Mesenteric fat pad (tissue), 1 donor: ENCODE results near the gene TBC1D14. TPM values are rescaled to one million over a fixed set of nuclear protein-coding genes. Genes with fewer than 3 reads are reported as not detected.

Source experiments
- DNase-seq: peaks from one replicate; pipeline ENCODE4 v3.0.0-alpha.2; 2020; ENCODE audit warnings: low spot score
- total RNA-seq: library from RNA; stranded (reverse); fragmentation: NEBNext Ultra II Directional; extraction: Animal tissue kit (Norgen Biotek cat#: 25700); gene quantifications from one replicate; pipeline ENCODE4 v1.2.1, GENCODE V29; 2021
- donor health status: DM: yes; HTN: yes; CAD: no.

The TBC1D14 gene
- total RNA-seq, 1 donor from 2014 or later: 54.3 TPM

DNA sequence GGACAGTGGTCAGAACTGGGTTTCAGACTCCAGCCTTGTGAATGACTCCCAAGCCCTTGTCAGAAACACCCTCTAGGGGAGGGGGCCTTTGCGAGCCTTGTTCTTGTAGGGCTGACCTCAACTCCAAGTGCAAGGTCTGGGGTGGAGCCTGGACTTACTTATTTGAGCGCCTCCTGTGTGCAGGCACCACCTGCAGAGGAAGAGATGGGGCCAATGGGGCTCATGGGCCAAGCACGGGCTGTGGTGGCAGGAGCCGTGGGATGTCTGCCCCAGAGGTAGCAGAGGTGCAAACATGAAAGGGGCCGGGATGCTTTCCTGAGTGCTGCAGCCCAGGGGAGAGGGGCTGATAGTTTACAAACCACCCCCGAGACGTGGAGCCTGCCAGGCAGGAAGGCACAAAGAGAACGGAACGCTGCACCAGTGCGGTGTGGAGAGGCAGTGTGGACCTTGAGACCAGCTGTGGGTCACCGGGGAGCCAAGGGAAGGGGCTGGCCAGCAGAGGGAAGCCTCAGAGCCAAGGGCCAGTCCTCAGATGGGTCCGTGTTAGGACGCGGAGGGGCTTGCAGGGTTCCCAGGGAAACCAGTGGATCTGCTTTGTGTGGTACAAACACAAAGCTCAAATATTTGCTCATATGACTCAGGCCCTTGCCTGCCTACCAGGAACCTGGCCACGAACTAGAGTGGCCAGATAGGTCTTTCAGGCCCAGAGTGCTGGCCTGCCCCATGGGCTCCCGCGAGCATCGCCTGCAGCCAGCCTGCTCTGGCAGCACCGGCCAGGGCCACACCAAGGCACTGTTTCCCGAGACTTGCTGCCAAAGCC, 124.8 kb downstream of the TBC1D14 start:
- DNase-seq: no peak

DNA sequence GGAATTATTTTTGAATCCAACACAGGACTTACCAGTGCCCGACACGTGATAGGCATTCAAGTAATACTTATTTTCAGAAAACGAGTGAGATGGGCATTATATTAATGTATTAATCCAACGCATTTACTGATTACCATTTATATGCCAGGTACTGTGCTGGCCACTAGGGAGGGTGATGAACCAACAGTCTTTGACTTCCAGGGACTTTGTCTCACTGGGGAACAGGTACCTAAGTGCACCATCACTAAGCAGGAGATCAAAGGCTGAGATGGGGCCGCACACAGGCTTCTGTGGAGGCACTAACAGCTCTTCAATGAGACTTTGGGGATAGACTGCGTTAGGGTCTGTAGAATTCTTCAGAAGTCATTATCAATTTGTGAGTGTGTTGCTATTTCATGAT, 127.8 kb downstream of the TBC1D14 start:
- DNase-seq: no peak

DNA sequence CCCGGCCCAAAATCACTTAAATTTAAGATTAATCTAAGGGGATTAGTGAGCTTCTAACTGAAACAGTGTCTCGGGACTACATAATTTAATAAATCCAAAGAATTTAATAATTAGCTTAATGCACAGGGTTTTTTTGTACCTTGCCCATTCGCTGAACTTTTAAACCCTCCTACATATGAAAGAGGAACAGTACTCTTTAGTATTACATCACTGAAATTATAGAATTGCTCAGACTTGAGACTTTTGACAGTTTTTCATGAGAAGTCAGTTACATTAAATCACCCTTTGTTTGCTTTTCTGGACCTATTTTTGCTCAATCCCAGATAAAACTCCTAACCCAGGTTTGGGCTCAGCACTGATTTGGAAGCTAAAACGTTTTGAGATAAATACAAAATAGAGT, 131.1 kb downstream of the TBC1D14 start:
- DNase-seq: no peak

DNA sequence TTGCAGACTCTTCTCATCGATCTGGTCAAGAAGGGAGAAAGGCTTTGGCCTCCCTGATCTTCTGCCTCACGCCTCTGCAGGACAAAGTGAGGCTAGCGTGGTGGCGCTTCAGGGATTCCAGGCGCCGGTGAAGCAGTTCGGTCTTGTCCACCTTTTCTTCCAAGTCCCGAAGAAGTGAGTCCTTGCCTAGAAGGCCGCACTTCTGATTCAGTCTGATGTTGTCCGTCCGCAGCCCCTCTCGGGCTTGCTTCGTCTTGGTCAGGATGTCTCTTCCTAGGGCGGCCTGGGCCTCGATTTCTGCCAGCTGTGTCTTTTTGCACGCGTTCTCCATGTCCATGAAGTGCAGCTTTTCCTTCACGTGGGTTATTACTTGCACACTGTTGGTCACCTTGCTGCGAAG, 131.6 kb downstream of the TBC1D14 start:
- DNase-seq: no peak

DNA sequence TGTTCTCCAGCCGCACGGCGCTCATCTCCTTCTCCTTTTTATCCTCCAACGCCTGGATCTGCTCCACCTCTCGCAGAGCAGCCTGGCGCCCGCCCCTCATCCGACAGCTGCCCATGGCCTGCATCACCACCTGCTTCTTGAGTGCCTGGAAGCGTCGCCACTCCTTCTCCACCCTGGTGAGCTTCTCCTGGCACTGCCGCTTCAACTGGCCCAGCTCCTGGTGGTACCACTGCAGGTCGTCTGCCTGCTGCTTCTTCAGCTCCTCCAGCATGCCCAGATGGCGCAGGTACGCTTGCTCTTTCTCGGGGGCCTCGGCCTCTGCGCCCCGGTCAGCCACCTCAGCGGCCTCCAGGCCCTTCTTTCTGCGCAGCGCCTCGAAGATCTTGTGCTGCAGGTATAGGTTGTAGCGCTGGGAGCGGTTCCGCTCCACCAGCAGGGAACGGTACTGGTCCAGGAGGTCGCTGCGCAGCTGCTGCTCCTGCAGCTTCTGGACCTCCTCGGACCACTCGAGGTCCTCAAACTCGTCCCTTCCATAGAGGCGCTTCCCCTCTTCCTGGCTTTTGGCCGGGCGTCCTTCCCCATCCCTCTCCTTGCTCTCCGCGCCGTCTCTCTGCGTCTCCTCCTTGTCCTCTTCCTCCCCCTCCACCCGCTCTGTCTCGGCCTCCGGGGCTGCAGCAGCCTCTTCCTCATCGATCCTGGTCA, 132.3 kb downstream of the TBC1D14 start:
- DNase-seq: no peak

DNA sequence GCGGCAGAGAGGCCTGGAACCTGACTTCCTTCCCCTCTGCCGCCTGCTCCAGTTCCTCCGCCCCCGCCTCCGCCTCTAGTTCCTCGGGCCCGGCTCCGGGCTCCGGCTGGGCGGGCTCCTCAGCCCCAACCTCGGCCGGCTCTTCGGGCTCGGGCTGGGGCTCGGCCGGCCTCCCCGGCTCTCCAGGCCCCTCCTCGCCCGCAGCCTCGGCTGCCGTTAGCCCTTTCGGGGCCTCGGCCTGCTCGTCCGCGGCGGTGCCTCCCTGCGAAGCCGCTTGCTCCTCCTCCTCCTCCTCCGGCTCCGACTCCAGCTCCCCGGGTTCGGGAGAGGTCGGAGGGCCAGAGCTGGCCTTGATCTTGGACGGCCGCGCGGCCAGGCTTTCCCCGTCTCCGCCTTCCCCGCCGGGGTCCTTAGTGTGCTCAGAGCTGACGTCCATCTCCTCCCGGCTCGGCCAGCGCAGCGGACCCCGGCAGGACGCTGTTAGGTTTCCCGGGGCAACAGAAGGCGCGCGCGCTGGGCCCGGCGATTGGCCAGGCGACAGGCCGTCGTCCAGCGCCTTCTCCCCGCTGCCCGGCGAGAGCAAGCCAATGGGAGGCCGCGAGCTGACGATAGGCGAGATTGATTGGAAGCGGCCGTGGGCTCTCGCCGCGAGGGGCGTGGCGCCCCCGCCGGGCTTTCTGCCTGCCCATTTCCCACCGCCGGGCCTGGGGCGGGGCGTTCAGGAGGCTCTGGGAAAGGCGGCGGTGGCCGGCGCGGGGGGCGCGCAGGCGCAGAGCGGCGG, 133.1 kb downstream of the TBC1D14 start:
- DNase-seq: peak; percentile 99

DNA sequence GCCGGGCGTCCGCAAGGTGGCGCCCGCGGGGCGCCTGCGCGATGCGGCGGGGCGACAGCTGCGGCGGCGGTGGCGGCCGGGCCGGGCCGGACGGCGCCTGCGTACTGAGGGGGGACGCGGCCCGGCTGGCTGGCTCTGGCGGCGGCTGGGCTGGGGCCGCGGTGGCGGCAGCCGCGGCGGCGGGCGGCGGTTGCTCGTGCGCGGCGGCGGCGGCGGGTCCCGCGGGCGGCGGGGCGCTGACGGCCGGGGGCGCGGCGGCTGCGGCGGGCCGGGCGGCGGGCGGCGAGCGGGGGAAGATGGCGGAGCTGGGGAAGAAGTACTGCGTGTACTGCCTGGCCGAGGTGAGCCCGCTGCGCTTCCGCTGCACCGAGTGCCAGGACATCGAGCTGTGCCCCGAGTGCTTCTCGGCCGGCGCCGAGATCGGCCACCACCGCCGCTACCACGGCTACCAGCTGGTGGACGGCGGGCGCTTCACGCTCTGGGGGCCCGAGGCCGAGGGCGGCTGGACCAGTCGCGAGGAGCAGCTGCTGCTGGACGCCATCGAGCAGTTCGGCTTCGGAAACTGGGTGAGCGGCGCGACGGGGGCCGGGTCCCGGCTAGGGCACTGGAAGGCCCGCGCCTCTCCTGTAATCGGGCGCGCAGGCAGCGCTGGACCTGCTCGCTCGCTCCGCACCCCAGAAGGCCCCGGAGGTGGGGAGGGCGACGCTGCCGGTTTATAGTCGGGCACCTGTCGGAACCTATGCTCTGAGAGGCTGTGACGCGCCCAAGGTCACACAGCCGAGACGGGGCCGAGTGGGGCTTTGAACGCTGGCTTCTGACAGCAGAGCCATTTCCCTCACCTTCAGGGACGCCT, 133.9 kb downstream of the TBC1D14 start, which contains the start of gene TADA2B:
Gene TADA2B (plus strand): TSS at position 89 of the 853 bp plus-strand sequence. CDS start 208 bp downstream, at position 297.
- no peak for DNase-seq

DNA sequence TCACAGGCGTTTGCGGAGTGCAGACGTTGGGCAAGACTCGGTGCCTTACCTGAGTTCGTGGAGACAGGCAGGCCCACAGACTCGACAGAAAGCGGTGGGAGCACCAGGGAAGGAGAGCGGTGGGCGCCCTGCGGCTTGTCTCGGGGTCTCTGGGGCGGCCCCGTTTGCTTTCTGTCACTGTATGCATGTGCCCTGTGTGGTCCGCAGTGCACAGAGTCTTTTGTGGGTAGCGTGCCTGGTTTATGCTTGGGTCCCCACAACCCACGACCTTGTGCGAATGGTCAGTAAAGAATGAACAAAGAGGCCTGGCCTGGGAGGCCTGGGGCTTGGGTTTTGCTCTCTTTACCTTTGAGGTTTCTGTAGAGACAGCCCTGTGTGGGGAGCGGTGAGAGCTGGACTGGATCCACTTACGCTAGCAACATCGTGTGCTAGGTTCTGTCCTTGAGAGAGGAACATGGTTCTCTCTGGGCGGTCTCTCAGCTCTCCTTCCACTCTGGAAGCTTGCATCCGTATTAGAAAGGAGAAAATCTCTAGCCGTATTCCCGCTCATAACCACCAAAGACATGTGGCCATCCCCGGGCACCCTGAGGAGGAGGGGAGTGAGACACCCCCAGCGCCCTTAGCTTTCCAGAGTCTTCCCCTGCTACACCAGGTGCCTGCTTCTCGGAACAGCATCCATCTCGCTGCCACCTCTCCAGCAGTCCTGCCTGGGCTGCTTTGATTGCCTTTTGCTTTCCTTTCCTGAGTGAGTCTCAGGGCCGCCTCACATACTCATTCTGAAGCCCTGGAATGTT, 134.7 kb downstream of the TBC1D14 start:
- no peak for DNase-seq

DNA sequence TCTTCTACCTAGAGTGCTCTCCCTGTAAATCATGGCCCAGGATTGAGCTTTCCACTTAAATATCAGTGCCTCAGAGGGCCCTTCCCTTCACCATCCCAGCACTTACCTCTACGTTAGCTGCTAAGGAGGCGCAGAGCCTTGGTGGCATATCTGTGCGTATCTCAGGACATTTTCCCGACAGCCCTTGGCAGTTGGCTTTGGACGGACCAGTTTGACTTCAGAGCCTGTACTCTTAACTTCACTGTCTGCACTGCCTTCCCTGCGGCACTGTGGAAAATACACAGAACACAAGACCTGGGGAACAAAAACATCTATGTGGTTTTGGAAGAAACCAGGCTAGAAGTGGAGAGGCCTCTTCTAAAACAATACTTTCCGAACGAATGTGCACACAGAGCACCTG, 135.9 kb downstream of the TBC1D14 start:
- no peak for DNase-seq

DNA sequence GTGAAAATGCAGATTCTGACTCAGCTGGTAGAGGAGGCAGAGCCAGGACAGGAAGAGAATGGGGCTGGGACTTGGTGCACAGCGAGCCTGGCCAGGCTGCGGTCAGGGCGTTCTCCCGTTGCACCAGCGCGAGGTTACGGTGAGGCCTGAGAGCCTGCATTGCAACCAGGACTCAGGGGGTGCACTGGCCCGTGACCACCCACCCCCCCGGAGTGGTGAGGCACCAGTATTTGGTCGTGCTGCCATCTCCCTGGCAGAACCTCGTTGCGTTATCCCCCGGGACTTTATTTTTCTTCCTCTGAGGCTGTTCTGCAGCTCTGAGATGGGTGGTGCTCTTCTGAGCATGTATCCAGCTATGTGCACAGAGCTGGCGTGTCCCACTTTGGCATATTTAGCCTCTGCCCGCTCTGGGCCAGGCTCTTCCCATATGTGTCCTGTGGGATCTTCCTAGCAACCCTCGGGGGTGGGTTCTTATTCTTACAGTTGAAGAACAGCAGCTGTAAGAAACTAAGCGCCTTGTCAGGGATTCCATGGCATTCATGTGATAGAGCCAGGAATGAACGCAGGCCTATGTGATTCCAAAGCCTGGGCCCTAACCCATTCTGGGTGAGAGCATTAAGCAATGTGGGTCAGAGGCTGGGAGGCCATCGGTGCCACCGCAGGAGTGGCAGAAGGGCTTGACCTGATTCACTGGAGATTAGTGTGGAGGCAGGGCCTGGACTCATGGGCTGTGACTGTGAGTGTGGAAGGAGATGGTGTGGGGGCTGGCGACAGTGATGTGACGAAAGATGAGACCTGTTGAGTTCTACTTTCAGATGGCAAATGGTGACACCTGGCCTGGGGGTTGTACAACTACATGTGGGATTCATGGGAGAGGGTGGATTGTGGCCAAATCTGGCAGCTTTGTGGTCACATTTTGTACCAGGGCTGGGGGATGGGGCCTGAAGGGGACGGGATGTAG, 136.6 kb downstream of the TBC1D14 start:
- no peak for DNase-seq

DNA sequence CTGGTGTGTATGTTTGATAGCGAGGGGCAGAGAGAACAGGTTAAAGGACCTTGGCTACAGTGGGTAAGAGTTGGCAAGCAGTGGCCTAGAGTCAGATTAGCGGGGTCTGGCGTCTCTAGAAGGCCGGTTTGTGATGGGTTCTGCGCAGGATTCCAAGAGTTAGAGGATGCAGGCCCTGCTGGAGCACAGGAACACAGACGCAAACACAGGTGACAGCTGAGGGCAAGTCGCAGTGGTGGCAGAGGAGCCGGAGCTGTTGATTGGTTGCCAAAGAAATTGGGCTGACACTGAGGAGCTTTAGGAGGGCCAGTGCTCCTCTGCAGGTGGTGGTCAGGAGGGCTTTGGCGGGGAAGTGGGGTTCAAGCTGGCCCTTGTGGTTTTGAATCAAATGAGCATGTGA, 137.3 kb downstream of the TBC1D14 start:
- no peak for DNase-seq

DNA sequence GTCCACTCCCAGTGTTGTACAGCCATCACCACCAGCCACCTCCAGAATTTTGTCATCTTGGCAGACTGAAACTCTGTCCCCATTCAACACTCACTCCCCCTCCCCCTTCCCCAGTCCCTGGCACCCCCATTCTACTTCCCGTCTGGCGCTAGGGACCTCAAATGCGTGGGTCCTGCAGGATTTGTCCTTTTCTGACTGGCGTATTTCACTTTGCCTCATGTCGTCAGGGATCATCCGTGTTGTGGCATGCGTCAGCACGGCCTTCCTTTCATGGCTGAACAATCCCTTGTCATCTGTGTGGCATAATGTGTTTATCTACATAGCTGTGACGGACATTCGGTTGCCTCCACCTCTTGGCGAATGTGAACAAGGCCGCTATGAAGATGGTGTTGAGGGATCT, 139.0 kb downstream of the TBC1D14 start:
- no peak for DNase-seq

DNA sequence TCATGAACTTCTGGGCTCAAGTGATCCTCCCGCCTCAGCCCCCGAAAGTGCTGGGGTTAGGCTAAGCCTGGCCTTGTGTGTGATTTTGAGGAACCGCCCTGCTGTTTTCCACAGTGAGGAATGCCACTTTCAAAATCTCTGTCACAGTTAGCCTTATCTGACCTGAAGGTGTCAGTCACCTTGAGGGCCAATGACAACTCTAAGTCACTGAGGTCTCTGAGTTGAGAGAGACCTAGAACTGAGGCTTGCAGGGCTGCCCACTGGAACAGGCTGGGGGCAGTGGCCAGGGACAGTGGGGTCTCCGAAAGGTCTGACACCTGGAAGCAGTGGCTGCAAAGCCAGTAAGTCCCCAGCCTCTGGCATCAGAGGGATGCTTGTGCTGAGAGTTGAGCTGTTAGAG, 139.7 kb downstream of the TBC1D14 start:
- DNase-seq: no peak

DNA sequence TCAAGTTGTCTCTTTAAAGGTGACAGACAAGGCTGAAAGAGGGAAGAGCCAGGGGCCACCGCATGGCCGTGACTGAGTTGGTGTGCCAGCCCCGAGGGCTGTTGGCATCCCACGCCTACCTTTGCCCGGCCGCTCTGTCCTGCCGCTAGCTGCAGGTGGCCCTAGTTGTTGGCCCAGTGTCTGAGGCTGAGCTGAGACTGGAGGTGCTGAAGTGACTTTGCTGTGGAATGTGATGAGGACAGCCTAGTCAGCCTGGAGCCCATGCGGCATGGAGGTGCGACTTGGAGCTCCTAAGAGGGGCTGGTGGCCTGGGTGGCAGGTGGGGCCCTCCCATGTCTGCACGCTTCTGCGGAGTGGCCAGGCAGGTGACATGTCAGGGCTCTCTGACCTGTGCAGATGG, 140.1 kb downstream of the TBC1D14 start:
- DNase-seq: no peak

DNA sequence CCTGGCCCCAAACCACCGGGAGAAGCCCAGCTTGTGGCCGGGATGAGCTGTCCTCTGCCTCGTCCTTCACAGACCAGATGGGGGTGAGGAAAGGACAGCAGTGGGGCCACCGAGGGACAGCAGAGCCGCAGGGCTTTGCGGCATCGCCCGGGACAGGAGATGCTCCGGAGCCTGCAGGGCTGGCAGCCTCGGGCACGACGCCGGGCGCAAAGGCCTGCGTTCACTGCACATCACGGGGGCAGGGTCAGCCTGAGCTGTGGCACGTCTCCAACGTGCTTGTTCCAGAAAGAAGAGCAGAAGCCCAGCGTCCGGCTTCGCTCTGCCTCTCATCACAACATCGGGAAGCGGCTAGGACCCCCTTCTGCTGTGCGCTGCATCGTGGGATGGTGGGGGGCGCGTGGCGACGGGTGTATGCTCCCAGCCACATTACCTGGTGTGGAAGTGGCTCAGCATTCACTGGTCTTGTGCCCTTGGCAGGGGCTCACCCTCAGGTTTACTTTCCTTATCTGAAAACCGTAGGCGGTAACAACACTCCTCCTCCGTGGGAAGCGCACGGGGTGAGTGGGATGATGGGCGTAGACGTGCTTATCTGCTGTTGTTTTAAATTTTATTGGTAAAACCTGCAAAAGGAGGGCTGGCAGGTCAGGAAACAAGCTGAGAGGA, 141.0 kb downstream of the TBC1D14 start:
- no peak for DNase-seq

DNA sequence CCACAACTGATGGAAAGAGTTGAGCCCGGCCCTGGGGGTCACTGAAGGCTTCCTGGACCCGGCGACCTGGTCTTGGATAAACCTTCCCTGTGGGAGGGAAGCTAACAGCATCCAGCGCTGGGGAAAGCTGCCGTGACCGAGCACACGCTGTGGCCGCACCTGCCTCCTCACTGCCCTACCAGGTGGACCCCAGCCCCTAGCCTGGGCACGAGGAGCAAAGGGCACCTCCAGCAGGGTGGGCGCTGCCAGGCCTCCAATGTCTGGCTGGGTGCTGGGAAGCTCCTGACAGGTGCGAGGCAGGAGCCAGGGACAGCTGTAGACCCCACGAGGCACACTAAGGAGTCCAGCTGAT, 141.5 kb downstream of the TBC1D14 start:
- DNase-seq: no peak

DNA sequence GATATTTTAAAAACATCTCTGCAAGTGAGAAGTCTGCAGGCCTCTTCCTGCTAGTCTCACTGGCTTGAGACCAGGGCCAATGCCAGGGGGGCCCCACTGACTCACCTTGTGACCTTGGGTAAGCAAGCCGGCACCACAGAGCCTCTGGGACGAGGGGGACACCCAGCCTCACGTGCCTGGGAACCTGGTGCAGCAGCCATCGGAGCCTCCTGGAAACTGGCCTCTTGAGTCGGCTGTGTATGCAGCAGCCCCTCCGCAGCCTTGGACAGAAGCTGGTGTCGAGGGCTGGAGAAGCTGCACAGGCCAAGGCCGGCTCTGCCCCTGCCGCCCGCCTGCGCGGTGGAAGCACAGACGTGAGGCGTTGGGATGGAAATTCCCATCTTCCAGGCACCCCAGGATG, 142.3 kb downstream of the TBC1D14 start:
- DNase-seq: no peak

DNA sequence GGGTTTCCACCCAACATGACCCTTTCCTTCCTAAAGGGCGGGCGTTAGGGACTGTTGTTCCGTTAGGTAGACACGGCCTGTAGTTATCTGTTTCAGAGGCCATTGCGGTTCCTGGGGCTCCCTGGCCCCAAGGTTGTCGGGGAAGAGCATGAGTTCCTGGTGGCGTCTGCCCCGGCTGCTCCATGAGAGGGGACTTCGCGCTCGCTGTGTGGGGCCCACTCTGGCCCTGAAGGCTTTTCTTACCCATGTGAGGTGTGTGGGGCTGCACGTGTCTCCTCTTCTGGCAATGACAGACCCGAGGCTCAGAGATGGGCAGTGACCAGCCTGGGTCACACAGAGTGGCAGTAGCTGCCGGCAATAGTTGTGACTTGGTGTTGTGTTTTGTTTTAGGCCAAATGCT, 142.7 kb downstream of the TBC1D14 start:
- no peak for DNase-seq
